Small intestine (tissue), 7 donors: Measurements from ENCODE around the gene MSX2. TPM values are rescaled to one million over a fixed set of nuclear protein-coding genes. Genes with fewer than 3 reads are reported as not detected.

ENCODE experiments used
- DNase-seq, 2 donors: peaks; one replicate each; pipeline versions ENCODE4 v3.0.0 to v3.0.0-alpha.2; 2013
- FAIRE-seq: peaks from 2 replicates; lab custom pipeline; 2012; peaks lifted over from hg19 to GRCh38; lab: Jason Lieb, UNC
- H3K27ac ChIP-seq, 3 donors: one replicate each; pipeline ENCODE4 v1.5.1; 2013; ENCODE audit warnings: low read length in 2 of 3, mild to moderate bottlenecking in 2 of 3, control low read depth in 1 of 3, inconsistent platforms in 1 of 3, low read depth in 1 of 3, moderate library complexity in 1 of 3
- H3K27me3 ChIP-seq, 3 donors: one replicate each; pipeline ENCODE4 v1.6.1; 2013; ENCODE audit warnings: low read length in 3 of 3, inconsistent platforms in 1 of 3; ENCODE audit not compliant: control insufficient read depth in 3 of 3, insufficient read depth in 3 of 3
- H3K36me3 ChIP-seq, 3 donors: one replicate each; pipeline ENCODE4 v1.6.1; 2013; ENCODE audit warnings: low read length in 3 of 3, inconsistent platforms in 1 of 3, low read depth in 1 of 3, mild to moderate bottlenecking in 1 of 3, moderate library complexity in 1 of 3; ENCODE audit not compliant: control insufficient read depth in 3 of 3, insufficient read depth in 2 of 3
- H3K4me1 ChIP-seq, 3 donors: one replicate each; pipeline ENCODE4 v1.6.1; 2013; ENCODE audit warnings: low read length in 2 of 3, inconsistent platforms in 1 of 3, low read depth in 1 of 3, mild to moderate bottlenecking in 1 of 3, moderate library complexity in 1 of 3; ENCODE audit not compliant: control insufficient read depth in 3 of 3, insufficient read depth in 2 of 3
- H3K4me3 ChIP-seq, 3 donors: one replicate each; pipeline ENCODE4 v1.5.1; 2013; ENCODE audit warnings: low read length in 3 of 3, control low read depth in 1 of 3, inconsistent platforms in 1 of 3, low read depth in 1 of 3, mild to moderate bottlenecking in 1 of 3, moderate library complexity in 1 of 3
- H3K9me3 ChIP-seq, 2 donors: one replicate each; pipeline ENCODE4 v1.6.1; 2013; ENCODE audit warnings: low read depth in 1 of 2, low read length in 1 of 2; ENCODE audit not compliant: control insufficient read depth in 2 of 2, insufficient read depth in 1 of 2
- WGBS, 3 donors: extraction: QIAGEN DNeasy Blood & Tissue Kit; methylation state at CpG; one replicate each; pipeline ENCODE4 v1.1.7; 2013; 5-methylcytosine and 5-hydroxymethylcytosine counted together
- polyA plus RNA-seq, 4 donors: library from polyadenylated mRNA; stranded (reverse) in 3 of 4; unstranded in 1 of 4; fragments of 200-250 nt in 3 of 4; fragments of 120-200 nt in 1 of 4; gene quantifications; one replicate each; pipeline versions ENCODE4 v1.2.1 to v1.2.3, GENCODE V29; 2013
- donor health status: healthy with polysubstance abuse.
- donor health status: control.
- donor health status: control.
- donor health status: Bipolar disorder and iron deficiency.
- donor health status: healthy.

The MSX2 gene
- polyA plus RNA-seq, 4 donors, result 0.46 to 4.7 TPM; not detected in 2

GRCh38 chr5:174733836-174734235 is 9.5 kb downstream of the MSX2 start:
- H3K27ac ChIP-seq, result no peak overlapping the region
- FAIRE-seq (no peak), DNase-seq (no peak)
- WGBS, 3 donors, result 6 to 13% (median 11%) methylated on average over 3 of the region's 3 CpGs
- no peaks in the 10 kb centered on the region for H3K4me1 ChIP-seq
- H3K4me3 ChIP-seq, result no peak overlapping the region
- no peaks in the 10 kb centered on the region for H3K9me3 ChIP-seq
- H3K36me3 ChIP-seq, result no peaks in the 10 kb centered on the region
- H3K27me3 ChIP-seq, result peaks cover 15 to 87% (median 38%) of the 10 kb centered on the region in 3 donors

- no peak overlapping the region for H3K4me3 ChIP-seq
- no peak overlapping the region for H3K27ac ChIP-seq
- H3K36me3 ChIP-seq, result no peaks in the 10 kb centered on the region
- FAIRE-seq, result no peak
- no peaks in the 10 kb centered on the region for H3K4me1 ChIP-seq
- no peak for DNase-seq
- H3K9me3 ChIP-seq, result no peaks in the 10 kb centered on the region
- peaks cover 15 to 82% (median 38%) of the 10 kb centered on the region in 3 donors for H3K27me3 ChIP-seq
- WGBS, 3 donors, result 8 to 18% (median 13%) methylated on average over 22 of the region's 22 CpGs
These were observed 10.5 kb downstream of the MSX2 start for GRCh38 chr5:174734571-174735497.

- DNase-seq, result peak; percentile 54 to 75
- H3K9me3 ChIP-seq, result no peaks in the 10 kb centered on the region
- FAIRE-seq, result no peak
- H3K4me1 ChIP-seq, result no peaks in the 10 kb centered on the region
- no peaks in the 10 kb centered on the region for H3K36me3 ChIP-seq
- WGBS, 3 donors, result 1 to 5% (median 3%) methylated on average over 43 to 54 of the region's 54 CpGs
- H3K4me3 ChIP-seq, result no peak overlapping the region
- no peak overlapping the region for H3K27ac ChIP-seq
- H3K27me3 ChIP-seq, result peaks cover 15 to 78% (median 38%) of the 10 kb centered on the region in 3 donors
These were observed 11.3 kb downstream of the MSX2 start for GRCh38 chr5:174735498-174736330.

GRCh38 chr5:174736331-174736721 is 11.9 kb downstream of the MSX2 start:
- H3K27ac ChIP-seq, result no peak overlapping the region
- no peaks in the 10 kb centered on the region for H3K4me1 ChIP-seq
- WGBS, 3 donors, result 19 to 24% (median 23%) methylated on average over 4 of the region's 4 CpGs
- DNase-seq, result no peak
- FAIRE-seq, result no peak
- no peak overlapping the region for H3K4me3 ChIP-seq
- peaks cover 15 to 72% (median 35%) of the 10 kb centered on the region in 3 donors for H3K27me3 ChIP-seq
- H3K36me3 ChIP-seq, result no peaks in the 10 kb centered on the region
- no peaks in the 10 kb centered on the region for H3K9me3 ChIP-seq

GRCh38 chr5:174736777-174737176 is 12.4 kb downstream of the MSX2 start:
- H3K4me1 ChIP-seq, result no peaks in the 10 kb centered on the region
- H3K9me3 ChIP-seq, result no peaks in the 10 kb centered on the region
- no peak overlapping the region for H3K27ac ChIP-seq
- WGBS, 3 donors, result 43 to 49% (median 48%) methylated on average over 1 of the region's 1 CpG
- peaks cover 15 to 67% (median 31%) of the 10 kb centered on the region in 3 donors for H3K27me3 ChIP-seq
- no peak for FAIRE-seq
- no peak overlapping the region for H3K4me3 ChIP-seq
- no peaks in the 10 kb centered on the region for H3K36me3 ChIP-seq
- no peak for DNase-seq

- peaks cover 10 to 62% (median 26%) of the 10 kb centered on the region in 3 donors for H3K27me3 ChIP-seq
- no peaks in the 10 kb centered on the region for H3K9me3 ChIP-seq
- no peaks in the 10 kb centered on the region for H3K36me3 ChIP-seq
- FAIRE-seq (no peak), DNase-seq (no peak)
- no peak overlapping the region for H3K27ac ChIP-seq
- H3K4me3 ChIP-seq, result no peak overlapping the region
- no peaks in the 10 kb centered on the region for H3K4me1 ChIP-seq
- WGBS, 3 donors, result 35 to 44% (median 43%) methylated on average over 15 of the region's 15 CpGs
These were observed 12.9 kb downstream of the MSX2 start for GRCh38 chr5:174737330-174737729.

- H3K9me3 ChIP-seq, result no peaks in the 10 kb centered on the region
- H3K36me3 ChIP-seq, result no peaks in the 10 kb centered on the region
- DNase-seq (no peak), FAIRE-seq (no peak)
- H3K27ac ChIP-seq, result no peak overlapping the region
- H3K4me3 ChIP-seq, result no peak overlapping the region
- H3K27me3 ChIP-seq, result peaks cover 0 to 31% (median 11%) of the 10 kb centered on the region in 3 donors
- no peaks in the 10 kb centered on the region for H3K4me1 ChIP-seq
- 11 to 55% (median 30%) methylated on average over 5 of the region's 5 CpGs for WGBS, 3 donors
These were observed 17.0 kb downstream of the MSX2 start for GRCh38 chr5:174741352-174741751.

GRCh38 chr5:174744896-174745295 is 20.5 kb downstream of the MSX2 start:
- Histone ChIP-seq H3K27me3 (peaks cover 0 to 26% (median 15%) of the 10 kb centered on the region in 3 donors), H3K4me1 (no peaks in the 10 kb centered on the region), H3K4me3 (no peak overlapping the region), H3K36me3 (no peaks in the 10 kb centered on the region), H3K9me3 (no peaks in the 10 kb centered on the region), H3K27ac (no peak overlapping the region)
- 56 to 65% (median 59%) methylated on average over 2 of the region's 2 CpGs for WGBS, 3 donors
- no peak for FAIRE-seq
- DNase-seq, result no peak
